Panc1 (cell line): ENCODE measurements around the gene JAK2. TPM values are rescaled to one million over a fixed set of nuclear protein-coding genes. Genes with fewer than 3 reads are reported as not detected.
"Not testable (repeated sequence)": the region's sequence is repeated elsewhere in the genome, so short reads cannot be mapped to it uniquely, and the experiment has no call there.

Source experiments
- ATAC-seq: fragments of 200-7000 bp; cut with Tn5 transposase; 2 replicates; pipeline ENCODE4 v1.9.1; 2020; ENCODE audit warnings: mild to moderate bottlenecking, moderate library complexity
- BruUV-seq: library from RNA; stranded (reverse); fragments of 400-500 nt; replicated peaks from 2 replicates; lab custom pipeline; 2021; lab: Mats Ljungman, UMichigan
- CTCF ChIA-PET: fragments of 300-600 bp; sonication (Branson Sonifier 250); formaldehyde crosslinking; loops from one replicate; lab custom pipeline; 2022; ENCODE audit warnings: antibody characterized with exemption; lab: Charles Lee
- POLR2A ChIA-PET: fragments of 300-600 bp; sonication (Branson Sonifier 250); formaldehyde crosslinking; loops from one replicate; lab custom pipeline; 2022; ENCODE audit warnings: antibody characterized with exemption; lab: Charles Lee
- DNase-seq: peaks from one replicate; pipeline ENCODE4 v3.0.0-alpha.2; 2010; ENCODE audit warnings: low read depth, low spot score
- H3K27ac ChIP-seq: 2 replicates; pipeline ENCODE4 v1.5.1; 2011; ENCODE audit warnings: mild to moderate bottlenecking, low read length, inconsistent platforms
- H3K27me3 ChIP-seq: fragments of 200-500 bp; sonication (Bioruptor generic); 2 replicates; pipeline ENCODE4 v1.6.0; 2014; ENCODE audit warnings: low read length, inconsistent platforms; ENCODE audit not compliant: control insufficient read depth, insufficient read depth
- H3K36me3 ChIP-seq: fragments of 200-500 bp; sonication (Bioruptor generic); 2 replicates; pipeline ENCODE4 v1.5.1; 2014; ENCODE audit warnings: inconsistent platforms, mild to moderate bottlenecking, low read length, moderate library complexity; ENCODE audit not compliant: control insufficient read depth, insufficient read depth
- H3K4me1 ChIP-seq: 2 replicates; pipeline ENCODE4 v1.5.1; 2011; ENCODE audit warnings: inconsistent platforms, mild to moderate bottlenecking, low read length, moderate library complexity; ENCODE audit not compliant: control insufficient read depth, insufficient read depth
- H3K4me3 ChIP-seq, 2 experiments: 2 replicates each; pipeline ENCODE4 v1.5.1; 2011 to 2012; ENCODE audit warnings: low read depth in 2 of 2, low read length in 2 of 2, mild to moderate bottlenecking in 2 of 2, inconsistent platforms in 1 of 2, moderate library complexity in 1 of 2
- H3K9me3 ChIP-seq: fragments of 200-500 bp; sonication (Bioruptor generic); 2 replicates; pipeline ENCODE4 v1.5.1; 2014; ENCODE audit warnings: low read depth, mild to moderate bottlenecking, inconsistent platforms, low read length, moderate library complexity; ENCODE audit not compliant: control insufficient read depth, insufficient read depth
- CTCF ChIP-seq: fragments of 450-650 bp; IDR thresholded peaks from 2 replicates; pipeline ENCODE4 v1.5.1; 2017; ENCODE audit warnings: mild to moderate bottlenecking
- POLR2AphosphoS5 ChIP-seq: IDR thresholded peaks from 2 replicates; pipeline ENCODE4 v1.6.1; 2012; ENCODE audit warnings: mild to moderate bottlenecking, low read depth, low read length, moderate library complexity
- SIN3A ChIP-seq: IDR thresholded peaks from 2 replicates; pipeline ENCODE4 v1.6.1; 2012; ENCODE audit warnings: low read depth, mild to moderate bottlenecking, low read length, moderate library complexity, borderline replicate concordance; ENCODE audit not compliant: insufficient read depth
- TCF7L2 ChIP-seq: IDR thresholded peaks from 2 replicates; pipeline ENCODE4 v1.6.1; 2011; ENCODE audit warnings: mild to moderate bottlenecking, low read depth, low read length, inconsistent platforms
- in situ Hi-C: cut with HindIII; loops from 2 replicates; pipeline ENCODE4 v1.10.0; 2016; ENCODE audit warnings: low sequenced_read_pairs, low pct_unique_long_range_greater_than_20kb
- intact Hi-C: fragments of 100-400 bp; cut with micrococcal nuclease; formaldehyde crosslinking; loops from one replicate; pipeline ENCODE4 v1.10.0; 2022; ENCODE audit not compliant: unreplicated experiment
- total RNA-seq: library from RNA; stranded (reverse); gene quantifications from one replicate; pipeline ENCODE4 v1.2.1, GENCODE V29; 2021; ENCODE audit not compliant: unreplicated experiment
- TF ChIP-seq, protein P1 (sequence below), 2 experiments: IDR thresholded peaks; 2 replicates each; pipeline ENCODE4 v1.6.1; 2011 to 2012; ENCODE audit warnings: low read depth in 2 of 2, control low read depth in 1 of 2, low read length in 1 of 2, mild to moderate bottlenecking in 1 of 2, moderate library complexity in 1 of 2; ENCODE audit not compliant: insufficient read depth in 1 of 2

JAK2 gene
- total RNA-seq, 1 experiment from 2014 or later: 2.3 TPM

DNA sequence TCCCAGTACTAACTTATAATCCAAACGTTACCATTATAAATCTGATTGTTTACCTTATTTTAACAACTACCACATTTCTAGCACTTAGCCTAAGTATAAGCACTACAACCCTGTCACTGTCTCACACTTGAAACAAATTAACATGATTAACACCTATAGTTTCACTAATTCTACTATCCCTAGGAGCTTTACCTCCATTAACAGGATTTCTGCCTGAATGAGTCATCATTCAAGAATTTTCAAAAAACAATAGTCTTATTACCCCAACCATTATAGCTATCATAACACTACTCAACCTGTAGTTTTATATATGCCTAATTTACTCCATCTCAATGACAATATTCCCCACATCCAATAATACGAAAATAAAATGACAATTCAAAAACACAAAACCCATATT, 110.7 kb downstream of the JAK2 start:
- BruUV-seq: no TSS peak
- ATAC-seq (no peak), DNase-seq (no peak)
- H3K9me3 ChIP-seq: no peaks in the 10 kb centered on the region
- H3K4me3 ChIP-seq: no peak overlapping the region
- in situ Hi-C loops (no loop called here), intact Hi-C loops (no loop called here)
- POLR2A ChIA-PET: no interaction called here
- no peaks in the 10 kb centered on the region for H3K36me3 ChIP-seq
- no peak overlapping the region for H3K27ac ChIP-seq
- CTCF ChIA-PET: no interaction called here
- no peaks in the 10 kb centered on the region for H3K27me3 ChIP-seq
- no peaks in the 10 kb centered on the region for H3K4me1 ChIP-seq
- TF ChIP-seq SIN3A (no peak), TCF7L2 (no peak)
- TF ChIP-seq, protein P1, sequence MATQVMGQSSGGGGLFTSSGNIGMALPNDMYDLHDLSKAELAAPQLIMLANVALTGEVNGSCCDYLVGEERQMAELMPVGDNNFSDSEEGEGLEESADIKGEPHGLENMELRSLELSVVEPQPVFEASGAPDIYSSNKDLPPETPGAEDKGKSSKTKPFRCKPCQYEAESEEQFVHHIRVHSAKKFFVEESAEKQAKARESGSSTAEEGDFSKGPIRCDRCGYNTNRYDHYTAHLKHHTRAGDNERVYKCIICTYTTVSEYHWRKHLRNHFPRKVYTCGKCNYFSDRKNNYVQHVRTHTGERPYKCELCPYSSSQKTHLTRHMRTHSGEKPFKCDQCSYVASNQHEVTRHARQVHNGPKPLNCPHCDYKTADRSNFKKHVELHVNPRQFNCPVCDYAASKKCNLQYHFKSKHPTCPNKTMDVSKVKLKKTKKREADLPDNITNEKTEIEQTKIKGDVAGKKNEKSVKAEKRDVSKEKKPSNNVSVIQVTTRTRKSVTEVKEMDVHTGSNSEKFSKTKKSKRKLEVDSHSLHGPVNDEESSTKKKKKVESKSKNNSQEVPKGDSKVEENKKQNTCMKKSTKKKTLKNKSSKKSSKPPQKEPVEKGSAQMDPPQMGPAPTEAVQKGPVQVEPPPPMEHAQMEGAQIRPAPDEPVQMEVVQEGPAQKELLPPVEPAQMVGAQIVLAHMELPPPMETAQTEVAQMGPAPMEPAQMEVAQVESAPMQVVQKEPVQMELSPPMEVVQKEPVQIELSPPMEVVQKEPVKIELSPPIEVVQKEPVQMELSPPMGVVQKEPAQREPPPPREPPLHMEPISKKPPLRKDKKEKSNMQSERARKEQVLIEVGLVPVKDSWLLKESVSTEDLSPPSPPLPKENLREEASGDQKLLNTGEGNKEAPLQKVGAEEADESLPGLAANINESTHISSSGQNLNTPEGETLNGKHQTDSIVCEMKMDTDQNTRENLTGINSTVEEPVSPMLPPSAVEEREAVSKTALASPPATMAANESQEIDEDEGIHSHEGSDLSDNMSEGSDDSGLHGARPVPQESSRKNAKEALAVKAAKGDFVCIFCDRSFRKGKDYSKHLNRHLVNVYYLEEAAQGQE (IDR thresholded peaks at IDR 0.05; ENCODE audit: insufficient read depth in 1 of 2, low read depth in 2 of 2, low read length in 1 of 2): no peak

DNA sequence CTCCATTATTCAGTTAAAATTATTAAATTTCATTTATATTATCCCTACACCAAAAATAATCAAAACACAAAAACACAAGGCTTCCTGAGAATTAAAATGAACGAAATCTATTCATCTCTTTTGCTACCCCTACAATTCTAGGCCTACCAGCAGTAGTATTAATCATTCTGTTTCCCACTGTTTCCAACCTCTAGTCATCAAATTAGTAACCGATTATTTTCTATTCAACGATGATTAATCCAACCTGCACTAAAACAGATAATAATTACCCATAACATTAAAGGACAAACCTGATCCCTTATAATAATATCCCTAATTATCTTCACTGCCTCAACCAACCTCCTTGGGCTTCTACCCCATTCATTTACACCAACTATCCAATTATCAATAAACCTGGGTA, 114.4 kb downstream of the JAK2 start:
- TF ChIP-seq SIN3A (no peak), TCF7L2 (no peak), POLR2AphosphoS5 (no peak), CTCF (no peak)
- TF ChIP-seq, protein P1 (IDR thresholded peaks at IDR 0.05; ENCODE audit: insufficient read depth in 1 of 2, low read depth in 2 of 2, low read length in 1 of 2): no peak
- Histone ChIP-seq H3K27ac (no peak overlapping the region), H3K9me3 (no peaks in the 10 kb centered on the region), H3K4me3 (no peak overlapping the region), H3K27me3 (no peaks in the 10 kb centered on the region), H3K36me3 (no peaks in the 10 kb centered on the region), H3K4me1 (no peaks in the 10 kb centered on the region)
- ChIA-PET POLR2A (no interaction called here), CTCF (no interaction called here)
- no peak for DNase-seq
- no peak for ATAC-seq
- in situ Hi-C loops (no loop called here), intact Hi-C loops (no loop called here)
- no TSS peak for BruUV-seq

- ATAC-seq, CTCF ChIA-PET, intact Hi-C loops, in situ Hi-C loops, H3K27ac ChIP-seq, H3K36me3 ChIP-seq, H3K4me1 ChIP-seq, DNase-seq, H3K9me3 ChIP-seq, H3K27me3 ChIP-seq, POLR2A ChIA-PET, BruUV-seq, H3K4me3 ChIP-seq: not testable (repeated sequence)
Observed at GRCh38 chr9:5101127-5101526, 116.1 kb downstream of the JAK2 start.

GRCh38 chr9:5106517-5106916, 121.4 kb downstream of the JAK2 start:
- BruUV-seq, DNase-seq, H3K4me3 ChIP-seq, in situ Hi-C loops, CTCF ChIA-PET, H3K27ac ChIP-seq, H3K4me1 ChIP-seq, H3K27me3 ChIP-seq, intact Hi-C loops, H3K36me3 ChIP-seq, H3K9me3 ChIP-seq, ATAC-seq, POLR2A ChIA-PET: not testable (repeated sequence)
